H9 (cell line): ENCODE measurements around the gene NSUN2. TPM values are rescaled to one million over a fixed set of nuclear protein-coding genes. Genes with fewer than 3 reads are reported as not detected.

Experiments
- DNase-seq: peaks from one replicate; pipeline ENCODE4 v3.0.0-alpha.2; 2017
- H2AFZ ChIP-seq: one replicate; pipeline ENCODE4 v1.6.1; 2013; ENCODE audit warnings: mild to moderate bottlenecking, low read length, control low read depth, moderate library complexity
- H2AK5ac ChIP-seq: 2 replicates; pipeline ENCODE4 v1.6.1; 2013; ENCODE audit warnings: low read length, control low read depth, mixed read lengths; ENCODE audit not compliant: insufficient read length
- H2BK120ac ChIP-seq: one replicate; pipeline ENCODE4 v1.6.1; 2013; ENCODE audit warnings: low read depth, mild to moderate bottlenecking, low read length, control low read depth, inconsistent platforms; ENCODE audit not compliant: poor library complexity, severe bottlenecking
- H2BK12ac ChIP-seq: 2 replicates; pipeline ENCODE4 v1.6.1; 2013; ENCODE audit warnings: low read length, control low read depth, mixed read lengths, low read depth; ENCODE audit not compliant: insufficient read length
- H2BK15ac ChIP-seq: 2 replicates; pipeline ENCODE4 v1.6.1; 2013; ENCODE audit warnings: low read depth, low read length, control low read depth
- H2BK20ac ChIP-seq: one replicate; pipeline ENCODE4 v1.6.1; 2013; ENCODE audit warnings: low read depth, mild to moderate bottlenecking, low read length, control low read depth, inconsistent platforms; ENCODE audit not compliant: poor library complexity, severe bottlenecking
- H2BK5ac ChIP-seq: 2 replicates; pipeline ENCODE4 v1.6.1; 2013; ENCODE audit warnings: low read length, control low read depth, mixed read lengths; ENCODE audit not compliant: insufficient read length
- H3K14ac ChIP-seq: 2 replicates; pipeline ENCODE4 v1.6.1; 2013; ENCODE audit warnings: low read length, control low read depth; ENCODE audit not compliant: insufficient read depth
- H3K18ac ChIP-seq: 2 replicates; pipeline ENCODE4 v1.6.1; 2013; ENCODE audit warnings: low read depth, mild to moderate bottlenecking, mixed read lengths, low read length, control low read depth; ENCODE audit not compliant: insufficient read length
- H3K23ac ChIP-seq: 2 replicates; pipeline ENCODE4 v1.6.1; 2013; ENCODE audit warnings: low read length, control low read depth, mixed read lengths, low read depth; ENCODE audit not compliant: insufficient read length
- H3K23me2 ChIP-seq: 2 replicates; pipeline ENCODE4 v1.6.1; 2013; ENCODE audit warnings: low read depth, mild to moderate bottlenecking, mixed read lengths, low read length, control low read depth; ENCODE audit not compliant: insufficient read length, poor library complexity, severe bottlenecking
- H3K27ac ChIP-seq: 2 replicates; pipeline ENCODE4 v1.5.1; 2013; ENCODE audit warnings: low read length, control low read depth, mixed read lengths, low read depth; ENCODE audit not compliant: insufficient read length
- H3K27me3 ChIP-seq: 2 replicates; pipeline ENCODE4 v1.6.1; 2013; ENCODE audit warnings: low read length, control low read depth, inconsistent platforms; ENCODE audit not compliant: insufficient read depth
- H3K4ac ChIP-seq: 2 replicates; pipeline ENCODE4 v1.6.1; 2013; ENCODE audit warnings: low read depth, mild to moderate bottlenecking, control low read depth, inconsistent platforms, low read length, moderate library complexity
- H3K4me1 ChIP-seq: 2 replicates; pipeline ENCODE4 v1.6.1; 2013; ENCODE audit warnings: low read length, control low read depth, inconsistent platforms; ENCODE audit not compliant: insufficient read depth
- H3K4me2 ChIP-seq: 2 replicates; pipeline ENCODE4 v1.6.1; 2013; ENCODE audit warnings: low read length, control low read depth, mixed read lengths; ENCODE audit not compliant: insufficient read length, insufficient read depth
- H3K56ac ChIP-seq: 2 replicates; pipeline ENCODE4 v1.6.1; 2013; ENCODE audit warnings: low read depth, mild to moderate bottlenecking, mixed read lengths, low read length, control low read depth; ENCODE audit not compliant: insufficient read length
- H3K79me1 ChIP-seq: 2 replicates; pipeline ENCODE4 v1.6.1; 2013; ENCODE audit warnings: low read depth, mild to moderate bottlenecking, moderate library complexity, low read length, control low read depth, inconsistent platforms; ENCODE audit not compliant: insufficient read depth, poor library complexity, severe bottlenecking
- H3K79me2 ChIP-seq: 2 replicates; pipeline ENCODE4 v1.6.1; 2013; ENCODE audit warnings: low read length, control low read depth, inconsistent platforms; ENCODE audit not compliant: insufficient read depth
- H3K9ac ChIP-seq: 2 replicates; pipeline ENCODE4 v1.6.1; 2013; ENCODE audit warnings: low read length, control low read depth, mixed read lengths; ENCODE audit not compliant: insufficient read length; ENCODE audit errors: extremely low read depth
- H3K9me3 ChIP-seq: one replicate; pipeline ENCODE4 v1.6.1; 2013; ENCODE audit warnings: low read depth, low read length, inconsistent platforms; ENCODE audit not compliant: control insufficient read depth
- H3T11ph ChIP-seq: one replicate; pipeline ENCODE4 v1.6.1; 2013; ENCODE audit warnings: mild to moderate bottlenecking, low read length, control low read depth, inconsistent platforms
- H4K20me1 ChIP-seq: one replicate; pipeline ENCODE4 v1.6.1; 2013; ENCODE audit not compliant: control insufficient read depth, insufficient read length, insufficient read depth
- H4K5ac ChIP-seq: 2 replicates; pipeline ENCODE4 v1.6.1; 2013; ENCODE audit warnings: low read depth, mild to moderate bottlenecking, mixed read lengths, low read length, control low read depth; ENCODE audit not compliant: insufficient read length
- H4K8ac ChIP-seq: replicated peaks from 2 replicates; pipeline ENCODE4 v1.6.1; 2013; ENCODE audit warnings: low read length, control low read depth, mixed read lengths, low read depth; ENCODE audit not compliant: insufficient read length
- H4K91ac ChIP-seq: 2 replicates; pipeline ENCODE4 v1.6.1; 2013; ENCODE audit warnings: low read depth, mild to moderate bottlenecking, moderate library complexity, mixed read lengths, low read length, control low read depth; ENCODE audit not compliant: insufficient read length
- H3K27ac Mint-ChIP-seq, 3 experiments: 2 replicates in 2 of 3; 3 replicates in 1 of 3; pipeline ENCODE4 v1.8.0; 2020 to 2021; ENCODE audit warnings: mixed read lengths in 3 of 3, mild to moderate bottlenecking in 1 of 3, moderate library complexity in 1 of 3
- H3K27me3 Mint-ChIP-seq: 2 replicates; pipeline ENCODE4 v1.8.0; 2021; ENCODE audit warnings: low read depth, mild to moderate bottlenecking, moderate library complexity, mixed read lengths
- H3K36me3 Mint-ChIP-seq, 3 experiments: 2 replicates in 2 of 3; 3 replicates in 1 of 3; pipeline ENCODE4 v1.8.0; 2020 to 2021; ENCODE audit warnings: low read depth in 3 of 3, mixed read lengths in 3 of 3; ENCODE audit not compliant: insufficient read depth in 1 of 3
- H3K4me1 Mint-ChIP-seq, 2 experiments: 2 replicates each; pipeline ENCODE4 v1.8.0; 2020; ENCODE audit warnings: mixed read lengths in 2 of 2
- H3K4me3 Mint-ChIP-seq, 2 experiments: 2 replicates in 1 of 2; 3 replicates in 1 of 2; pipeline ENCODE4 v1.8.0; 2020 to 2021; ENCODE audit warnings: mild to moderate bottlenecking in 2 of 2, mixed read lengths in 2 of 2, moderate library complexity in 1 of 2
- H3K9me3 Mint-ChIP-seq, 2 experiments: 2 replicates in 1 of 2; 3 replicates in 1 of 2; pipeline ENCODE4 v1.8.0; 2020; ENCODE audit warnings: mild to moderate bottlenecking in 2 of 2, mixed read lengths in 2 of 2, moderate library complexity in 1 of 2
- WGBS: extraction: QIAGEN DNeasy Blood & Tissue Kit; methylation state at CpG from one replicate; pipeline ENCODE4 v1.1.7; 2013; ENCODE audit warnings: missing lambda C conversion rate, low lambda C conversion rate, mixed read lengths; ENCODE audit not compliant: insufficient read length; ENCODE audit errors: extremely low coverage; 5-methylcytosine and 5-hydroxymethylcytosine counted together
- total RNA-seq: library from RNA; stranded (reverse); gene quantifications from 2 replicates; pipeline ENCODE4 v1.2.1, GENCODE V29; 2021
- TF ChIP-seq, protein P1 (sequence below): fragments of 200-600 bp; sonication (generic); conservative IDR thresholded peaks from 3 replicates; pipeline ENCODE4 v1.8.0; 2021; ENCODE audit warnings: antibody characterized with exemption, mild to moderate bottlenecking

NSUN2 gene
- total RNA-seq, 1 experiment from 2014 or later = 115 TPM

DNA sequence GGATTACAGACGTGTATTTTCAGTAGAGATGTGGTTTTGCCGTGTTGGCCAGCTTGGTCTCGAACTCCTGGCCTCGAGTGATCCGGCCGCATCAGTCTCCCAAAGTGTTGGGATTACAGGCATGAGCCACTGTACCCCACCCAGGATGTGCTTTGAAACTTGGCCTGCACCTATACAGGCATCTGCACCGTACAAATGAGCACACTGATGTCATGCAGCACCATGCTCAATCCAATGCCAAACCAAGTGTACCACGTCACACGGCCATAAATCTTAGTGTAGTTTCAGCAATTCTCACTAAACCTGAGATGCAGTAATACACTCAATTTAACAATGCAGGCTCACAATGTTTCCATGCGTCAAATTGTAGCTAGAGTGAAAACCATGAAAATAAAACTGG is 6.3 kb downstream of the NSUN2 start:
- Mint-ChIP-seq H3K27me3 (no peaks in the 10 kb centered on the region), H3K27ac (no peak overlapping the region), H3K4me3 (no peak overlapping the region), H3K4me1 (peaks cover 5% of the 10 kb centered on the region in 2 experiments), H3K36me3 (peaks cover 61 to 90% (median 82%) of the 10 kb centered on the region in 3 experiments; a peak in 6 of 7 replicates), H3K9me3 (no peaks in the 10 kb centered on the region)
- Histone ChIP-seq H4K8ac (no peak overlapping the region), H3K4me2 (no peak overlapping the region), H3K4ac (no peak overlapping the region), H3K27ac (no peak overlapping the region), H2BK12ac (no peak overlapping the region), H2BK120ac (no peak overlapping the region), H3K9ac (no peak overlapping the region), H3K56ac (no peak overlapping the region), H3K23me2 (no peaks in the 10 kb centered on the region), H3K14ac (no peak overlapping the region), H2AK5ac (no peak overlapping the region), H4K20me1 (no peaks in the 10 kb centered on the region), H3K79me2 (peaks cover 9% of the 10 kb centered on the region; the same call in 1 of the 2 replicates), H3K18ac (no peak overlapping the region), H3K23ac (no peak overlapping the region), H3K4me1 (no peaks in the 10 kb centered on the region), H2BK15ac (no peak overlapping the region), H2BK20ac (no peak overlapping the region), H4K5ac (no peak overlapping the region), H3K27me3 (no peaks in the 10 kb centered on the region), H2AFZ (no peak overlapping the region), H4K91ac (no peak overlapping the region), H3K9me3 (no peaks in the 10 kb centered on the region), H2BK5ac (no peak overlapping the region), H3T11ph (no peak overlapping the region), H3K79me1 (peaks cover 12% of the 10 kb centered on the region)
- TF ChIP-seq, protein P1, sequence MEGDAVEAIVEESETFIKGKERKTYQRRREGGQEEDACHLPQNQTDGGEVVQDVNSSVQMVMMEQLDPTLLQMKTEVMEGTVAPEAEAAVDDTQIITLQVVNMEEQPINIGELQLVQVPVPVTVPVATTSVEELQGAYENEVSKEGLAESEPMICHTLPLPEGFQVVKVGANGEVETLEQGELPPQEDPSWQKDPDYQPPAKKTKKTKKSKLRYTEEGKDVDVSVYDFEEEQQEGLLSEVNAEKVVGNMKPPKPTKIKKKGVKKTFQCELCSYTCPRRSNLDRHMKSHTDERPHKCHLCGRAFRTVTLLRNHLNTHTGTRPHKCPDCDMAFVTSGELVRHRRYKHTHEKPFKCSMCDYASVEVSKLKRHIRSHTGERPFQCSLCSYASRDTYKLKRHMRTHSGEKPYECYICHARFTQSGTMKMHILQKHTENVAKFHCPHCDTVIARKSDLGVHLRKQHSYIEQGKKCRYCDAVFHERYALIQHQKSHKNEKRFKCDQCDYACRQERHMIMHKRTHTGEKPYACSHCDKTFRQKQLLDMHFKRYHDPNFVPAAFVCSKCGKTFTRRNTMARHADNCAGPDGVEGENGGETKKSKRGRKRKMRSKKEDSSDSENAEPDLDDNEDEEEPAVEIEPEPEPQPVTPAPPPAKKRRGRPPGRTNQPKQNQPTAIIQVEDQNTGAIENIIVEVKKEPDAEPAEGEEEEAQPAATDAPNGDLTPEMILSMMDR = no peak
- no CpG with 5 or more reads among the region's 10 CpGs for WGBS
- DNase-seq = no peak
